Stimulated activated CD4-positive, alpha-beta T cell treated with anti-CD3 and anti-CD28 coated beads, Interleukin-1b, Interleukin-23, amount 100 ng/mL, for 1 hour (primary cell): ENCODE results near the gene FREY1.

Experiments
- DNase-seq, 2 donors: peaks; one replicate each; pipeline ENCODE4 v3.0.0-alpha.2; 2020; ENCODE audit warnings: low read depth in 2 of 2

FREY1 gene

DNA sequence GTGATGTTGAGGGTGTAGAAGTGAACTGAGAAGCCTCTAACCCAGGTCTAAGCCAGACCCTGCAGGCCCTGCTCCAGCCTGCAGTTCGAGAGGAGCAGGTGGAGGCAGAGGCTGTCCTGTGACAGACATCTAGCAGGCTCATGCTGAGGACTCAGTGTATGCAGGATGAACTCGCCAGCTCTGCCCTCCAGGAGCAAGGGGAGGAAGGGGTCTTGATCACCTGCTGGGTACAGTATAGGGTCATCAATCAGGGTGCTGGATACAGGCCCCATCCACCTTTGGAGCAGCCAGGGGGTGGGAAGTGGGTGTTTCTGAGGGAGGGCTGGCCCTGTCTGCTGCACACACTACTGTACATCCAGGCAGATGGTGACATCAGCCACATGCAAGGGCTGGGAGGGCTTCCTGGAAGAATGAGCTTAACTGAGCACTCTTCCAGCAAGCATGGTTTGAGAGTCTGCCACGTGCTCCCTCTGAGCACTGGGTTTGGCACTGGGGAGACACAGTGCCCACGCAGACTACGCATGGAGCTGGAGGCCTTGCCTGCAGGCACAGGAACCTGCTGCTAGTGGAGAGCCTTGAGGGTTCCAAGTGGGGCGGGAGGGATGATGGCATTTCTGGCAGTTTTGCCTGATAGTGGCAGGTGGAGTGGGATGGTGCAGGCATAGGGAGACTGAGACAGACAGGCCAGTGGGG is 12.4 kb downstream of the FREY1 start:
- DNase-seq = no peak

GRCh38 chr11:45892856-45893255 is 14.2 kb downstream of the FREY1 start:
- DNase-seq = no peak

GRCh38 chr11:45890886-45891550 is 16.1 kb downstream of the FREY1 start:
- DNase-seq = no peak

DNA sequence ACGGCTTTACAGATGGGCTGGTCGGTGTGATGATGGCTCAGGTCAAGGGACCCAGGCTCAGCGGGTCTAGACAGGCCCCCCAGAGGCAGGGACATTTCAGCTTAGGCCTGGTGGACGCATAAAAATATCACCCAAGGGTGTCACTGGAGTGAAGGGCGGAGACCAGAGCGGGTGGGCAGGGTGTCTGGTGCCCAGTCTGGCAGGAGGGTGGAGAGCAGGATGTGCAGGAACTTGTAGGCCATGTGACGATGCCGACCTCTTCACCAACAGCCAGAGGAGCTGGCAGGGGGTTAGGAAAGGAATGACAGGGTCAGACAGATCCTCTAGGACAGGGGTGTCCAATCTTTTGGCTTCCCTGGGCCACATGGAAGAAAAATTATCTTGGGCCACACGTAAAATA is 17.1 kb downstream of the FREY1 start:
- DNase-seq = no peak

DNA sequence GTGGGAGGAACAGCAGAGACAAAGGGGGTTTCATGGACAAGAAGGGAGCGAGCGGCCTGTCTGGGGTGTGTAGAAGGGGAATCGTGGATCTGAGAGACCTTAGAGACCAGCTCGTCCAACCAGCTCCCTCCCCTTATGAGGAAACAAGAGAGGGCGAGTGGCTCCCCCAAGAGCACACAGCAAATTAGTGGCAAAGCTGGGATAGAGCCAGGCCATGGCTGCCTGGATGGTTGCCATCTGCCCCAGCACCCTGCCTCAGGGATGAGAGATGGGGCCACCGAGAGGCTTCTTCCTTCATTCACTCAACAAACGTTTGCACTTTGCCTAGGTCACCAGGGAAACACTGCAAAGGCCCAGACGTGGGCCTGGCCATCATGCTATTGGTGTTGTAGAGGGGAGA is 17.5 kb downstream of the FREY1 start:
- DNase-seq = no peak

GRCh38 chr11:45887587-45887986 is 19.5 kb downstream of the FREY1 start:
- no peak for DNase-seq

DNA sequence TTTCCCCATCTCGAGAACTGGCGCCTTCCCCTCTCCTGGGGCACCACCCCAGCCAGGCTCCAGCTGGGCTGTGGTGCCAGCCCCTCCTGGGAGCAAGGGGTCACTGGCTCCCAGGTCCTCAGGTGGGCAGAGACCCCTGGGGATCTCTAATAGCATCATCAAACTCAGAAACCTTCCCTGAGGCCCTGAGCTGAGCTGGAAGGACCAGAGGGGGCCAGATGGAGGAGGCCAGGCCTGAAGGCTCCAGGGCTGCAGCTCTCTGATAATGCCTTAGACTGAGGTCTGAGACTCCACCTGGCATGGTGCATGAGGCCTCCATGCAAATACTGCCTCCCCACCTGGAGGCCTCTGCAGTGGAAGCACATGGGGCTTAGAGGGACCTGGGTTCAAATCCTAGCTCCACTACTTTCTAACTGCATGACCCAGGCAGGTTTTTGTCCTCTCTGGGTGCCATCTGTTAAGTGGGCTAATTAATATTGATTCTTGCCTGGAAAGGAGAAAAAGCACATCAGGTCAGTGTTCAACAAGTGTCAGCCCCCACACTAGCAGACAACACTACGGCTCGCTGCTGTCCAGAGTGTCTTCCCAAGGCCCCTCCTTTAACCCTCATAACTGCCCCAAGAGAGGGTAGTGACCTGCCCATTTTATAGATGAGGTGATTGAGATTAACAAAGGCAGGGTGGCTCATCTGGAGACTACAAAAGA is 20.1 kb downstream of the FREY1 start:
- DNase-seq = no peak

GRCh38 chr11:45885921-45886721 is 20.9 kb downstream of the FREY1 start:
- DNase-seq = no peak

GRCh38 chr11:45885274-45885920 is 21.7 kb downstream of the FREY1 start, which contains the start of gene MAPK8IP1:
Gene MAPK8IP1 (plus strand): TSS chr11:45885651. CDS start chr11:45885821, 170 bp downstream.
- peak; percentile 9 to 33 for DNase-seq

GRCh38 chr11:45884596-45885185 is 22.4 kb downstream of the FREY1 start:
- no peak for DNase-seq

DNA sequence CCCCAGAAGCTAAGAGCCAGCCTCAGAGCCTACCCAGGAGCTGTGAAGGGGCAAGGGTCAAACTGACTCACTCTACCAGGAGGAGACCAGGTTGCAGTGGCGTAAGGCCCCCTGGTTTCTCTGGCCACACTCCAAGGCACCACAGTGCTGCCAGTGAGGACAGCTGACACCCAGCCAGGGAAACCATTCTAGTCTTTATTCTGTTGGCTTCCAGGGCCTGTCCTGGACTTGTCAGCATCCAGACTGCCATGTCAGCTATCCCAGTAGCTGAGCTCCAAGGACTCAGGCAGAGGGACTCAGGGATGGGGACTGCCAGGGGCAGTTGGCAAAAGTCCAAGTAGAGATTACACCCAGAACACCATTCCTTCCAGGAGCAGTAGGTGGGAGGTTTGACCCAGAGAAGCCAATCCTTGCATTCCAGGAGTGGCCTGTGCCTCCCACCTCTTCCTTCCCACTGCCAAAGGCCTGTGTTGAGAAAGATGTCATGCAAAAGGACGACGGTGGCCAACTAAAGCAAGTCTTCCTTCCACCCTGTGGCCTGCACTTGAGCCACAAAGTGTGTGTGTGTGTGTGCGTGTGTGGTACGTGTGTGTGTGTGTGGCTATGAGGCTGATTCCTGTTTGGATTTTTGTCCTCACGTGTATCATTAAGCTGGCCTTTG is 25.2 kb downstream of the FREY1 start:
- no peak for DNase-seq

DNA sequence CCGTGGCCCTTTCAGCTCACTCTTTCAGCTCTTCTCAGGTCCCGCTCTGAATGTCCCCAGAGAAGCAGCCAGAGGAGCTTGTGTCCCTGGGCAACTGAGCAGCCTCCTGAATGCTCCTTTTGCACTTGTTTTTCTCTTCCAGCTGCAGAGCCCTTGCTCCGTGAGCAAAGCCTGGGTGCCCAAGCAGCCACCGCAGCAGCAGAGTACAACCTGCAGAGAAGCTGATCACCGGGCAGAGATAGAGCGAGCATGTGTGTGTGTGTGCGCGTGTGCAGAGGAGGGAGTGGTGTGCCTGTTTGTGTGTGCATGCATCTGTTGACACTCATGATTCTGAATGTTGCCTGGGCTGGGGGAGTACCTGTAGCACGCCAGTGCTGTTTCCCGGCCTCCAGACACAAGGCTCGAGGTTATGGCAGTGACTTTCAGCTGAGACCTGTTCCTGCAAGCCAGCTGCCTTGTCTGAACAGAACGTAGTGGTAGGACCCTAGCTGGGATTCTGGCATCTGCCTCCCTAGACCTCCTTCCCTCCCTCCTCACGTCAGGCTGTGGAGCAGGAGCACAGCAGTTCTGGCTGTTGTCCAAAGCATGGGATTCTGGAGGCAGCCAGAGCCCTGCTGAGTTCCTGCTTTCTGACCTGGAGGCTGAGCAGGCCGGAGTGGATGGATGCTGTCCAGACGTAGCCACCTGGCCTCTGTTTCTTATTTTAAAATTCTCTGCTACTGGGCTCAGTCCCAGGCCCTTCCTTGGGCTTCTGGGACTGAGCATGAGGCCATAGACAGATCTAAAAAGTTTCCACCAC is 26.1 kb downstream of the FREY1 start:
- DNase-seq = no peak

DNA sequence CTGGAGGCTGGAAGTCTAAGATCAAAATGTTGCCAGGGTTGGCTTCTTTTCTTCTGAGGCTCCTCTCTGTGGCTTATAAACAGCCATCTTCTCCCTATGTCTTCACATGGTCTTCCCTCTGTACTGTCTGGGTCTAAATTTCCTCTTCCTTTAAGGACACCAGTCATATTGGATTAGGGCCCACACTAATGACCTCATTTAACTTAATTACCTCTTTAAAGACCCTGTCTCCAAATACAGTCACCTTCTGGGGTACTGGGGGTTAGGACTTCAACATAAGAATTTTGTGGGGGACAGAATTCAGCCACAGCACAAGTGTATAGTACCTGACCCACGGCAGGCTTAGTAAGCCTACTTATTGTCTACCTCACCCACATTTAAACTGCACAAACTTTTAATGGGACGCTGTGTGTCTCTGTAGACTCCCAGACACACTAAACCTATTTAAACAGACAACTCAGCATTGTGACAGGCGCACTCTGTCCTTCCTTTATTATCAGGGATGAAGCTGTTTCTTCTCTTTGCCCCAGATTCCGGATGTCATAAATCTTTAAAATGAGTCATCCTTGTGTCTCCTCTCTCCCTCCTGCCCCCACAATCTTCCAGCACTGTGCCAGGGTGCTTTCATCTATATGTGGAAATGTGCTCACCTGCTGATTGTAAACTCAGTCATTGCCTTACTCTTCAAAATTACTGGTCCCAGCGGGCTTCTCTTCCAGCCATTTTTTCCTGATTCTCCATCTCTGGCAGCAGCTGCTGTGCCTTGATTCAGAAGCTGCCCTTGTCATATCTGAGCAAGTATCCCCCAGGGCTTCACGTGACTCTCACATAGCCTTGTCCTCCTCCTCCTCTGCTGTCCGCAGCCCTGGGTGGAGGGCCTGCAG is 27.0 kb downstream of the FREY1 start:
- no peak for DNase-seq

DNA sequence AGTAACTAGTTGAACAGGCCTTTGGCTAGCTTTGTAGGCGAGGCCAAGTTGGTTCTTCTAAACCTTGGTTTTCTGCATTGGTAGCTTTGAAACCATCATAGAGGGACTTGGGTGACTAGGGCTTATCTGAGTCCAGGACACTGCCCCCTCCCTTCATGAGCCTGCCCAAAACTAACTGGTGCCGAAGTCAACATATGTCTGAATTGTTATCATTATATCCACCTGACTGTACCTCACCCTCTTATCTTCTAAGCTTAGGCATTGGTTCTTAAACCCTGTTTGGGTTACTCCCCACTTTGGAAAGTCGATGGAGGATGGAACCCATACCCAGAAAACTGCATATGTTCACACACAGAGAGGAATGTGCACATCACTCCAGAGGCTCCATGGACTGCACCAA is 29.2 kb downstream of the FREY1 start:
- no peak for DNase-seq

GRCh38 chr11:45877221-45877620 is 29.9 kb downstream of the FREY1 start:
- no peak for DNase-seq

GRCh38 chr11:45876401-45876800 is 30.7 kb downstream of the FREY1 start:
- no peak for DNase-seq

- DNase-seq = no peak
Observed at GRCh38 chr11:45872651-45873356, 34.3 kb downstream of the FREY1 start.

- no peak for DNase-seq
Observed at GRCh38 chr11:45871638-45872037, 35.4 kb downstream of the FREY1 start.
